ENCODE results near the gene STX7.
A peak's percentile ranks its signal among the peaks of the same experiment; 100 is the strongest.

Gene STX7

DNA sequence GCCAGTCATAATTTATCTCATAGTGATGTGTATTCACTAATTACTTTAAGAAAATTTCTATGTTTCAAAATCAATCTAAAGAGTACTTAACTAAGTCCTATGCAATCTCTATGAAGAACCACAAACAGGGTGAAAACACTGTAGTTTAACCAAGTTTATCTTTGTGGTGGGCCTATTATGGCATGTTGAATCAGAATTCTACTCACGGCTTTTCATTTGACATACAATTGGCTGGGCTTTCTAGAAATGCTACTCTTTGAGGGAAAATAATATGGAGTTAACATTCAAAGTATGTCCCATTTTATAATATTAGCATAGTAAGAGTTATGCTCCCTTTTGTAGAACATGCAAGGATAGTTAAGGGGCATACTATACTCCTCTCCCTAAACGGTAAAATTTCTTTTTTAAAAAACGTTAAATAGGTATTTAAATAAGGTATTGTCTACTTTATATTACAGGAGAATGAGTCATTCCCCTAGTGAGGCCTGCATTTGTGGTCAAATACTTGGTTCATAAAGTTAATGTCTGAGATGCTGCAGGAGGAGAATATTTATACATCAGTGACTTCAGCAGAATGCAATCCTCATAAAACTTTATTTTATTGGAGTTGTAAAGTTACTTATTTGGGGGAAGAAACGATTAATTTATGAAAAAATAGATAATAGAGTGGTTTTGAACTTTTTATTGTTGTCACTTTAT, 113.4 kb downstream of the STX7 start:
- TF ChIP-seq GLIS3 (CRISPR knock-in tag; IDR thresholded peaks at IDR 0.05) (no peak), ZFP3 (CRISPR knock-in tag; IDR thresholded peaks at IDR 0.05) (no peak), OSR1 (CRISPR knock-in tag; IDR thresholded peaks at IDR 0.05) (no peak), TOX (CRISPR knock-in tag; IDR thresholded peaks at IDR 0.05; ENCODE audit: borderline replicate concordance) (no peak), ZNF8 (CRISPR knock-in tag; IDR thresholded peaks at IDR 0.05) (no peak), ISL1 (CRISPR knock-in tag; IDR thresholded peaks at IDR 0.05) (no peak), CSDC2 (CRISPR knock-in tag; IDR thresholded peaks at IDR 0.05) (no peak), ZNF565 (CRISPR knock-in tag; conservative IDR thresholded peaks at IDR 0.05; ENCODE audit: low read depth) (no peak), ZC3H10 (CRISPR knock-in tag; IDR thresholded peaks at IDR 0.05) (no peak)
- TF ChIP-seq, protein P1, sequence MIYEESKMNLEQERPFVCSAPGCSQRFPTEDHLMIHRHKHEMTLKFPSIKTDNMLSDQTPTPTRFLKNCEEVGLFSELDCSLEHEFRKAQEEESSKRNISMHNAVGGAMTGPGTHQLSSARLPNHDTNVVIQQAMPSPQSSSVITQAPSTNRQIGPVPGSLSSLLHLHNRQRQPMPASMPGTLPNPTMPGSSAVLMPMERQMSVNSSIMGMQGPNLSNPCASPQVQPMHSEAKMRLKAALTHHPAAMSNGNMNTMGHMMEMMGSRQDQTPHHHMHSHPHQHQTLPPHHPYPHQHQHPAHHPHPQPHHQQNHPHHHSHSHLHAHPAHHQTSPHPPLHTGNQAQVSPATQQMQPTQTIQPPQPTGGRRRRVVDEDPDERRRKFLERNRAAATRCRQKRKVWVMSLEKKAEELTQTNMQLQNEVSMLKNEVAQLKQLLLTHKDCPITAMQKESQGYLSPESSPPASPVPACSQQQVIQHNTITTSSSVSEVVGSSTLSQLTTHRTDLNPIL (CRISPR knock-in tag; IDR thresholded peaks at IDR 0.05; ENCODE audit: low read depth): no peak
- TF ChIP-seq, protein P2, sequence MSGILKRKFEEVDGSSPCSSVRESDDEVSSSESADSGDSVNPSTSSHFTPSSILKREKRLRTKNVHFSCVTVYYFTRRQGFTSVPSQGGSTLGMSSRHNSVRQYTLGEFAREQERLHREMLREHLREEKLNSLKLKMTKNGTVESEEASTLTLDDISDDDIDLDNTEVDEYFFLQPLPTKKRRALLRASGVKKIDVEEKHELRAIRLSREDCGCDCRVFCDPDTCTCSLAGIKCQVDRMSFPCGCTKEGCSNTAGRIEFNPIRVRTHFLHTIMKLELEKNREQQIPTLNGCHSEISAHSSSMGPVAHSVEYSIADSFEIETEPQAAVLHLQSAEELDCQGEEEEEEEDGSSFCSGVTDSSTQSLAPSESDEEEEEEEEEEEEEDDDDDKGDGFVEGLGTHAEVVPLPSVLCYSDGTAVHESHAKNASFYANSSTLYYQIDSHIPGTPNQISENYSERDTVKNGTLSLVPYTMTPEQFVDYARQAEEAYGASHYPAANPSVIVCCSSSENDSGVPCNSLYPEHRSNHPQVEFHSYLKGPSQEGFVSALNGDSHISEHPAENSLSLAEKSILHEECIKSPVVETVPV (CRISPR knock-in tag; IDR thresholded peaks at IDR 0.05): no peak
- ATAC-seq: peak; percentile 6; the same call in 1 of the 3 replicates

Data from SK-N-SH treated with all-trans-retinoic acid at 6 μM for 48 hours (cell line).